Superior temporal gyrus (tissue), 1 donor: ENCODE measurements around the gene MACF1.
A peak's percentile ranks its signal among the peaks of the same experiment; 100 is the strongest.

Experiments used
- DNase-seq: peaks from one replicate; pipeline ENCODE4 v3.0.0-alpha.2; 2016; ENCODE audit errors: extremely low spot score

MACF1 gene

GRCh38 chr1:39266792-39267191, 62.3 kb downstream of the MACF1 start:
- no peak for DNase-seq

DNA sequence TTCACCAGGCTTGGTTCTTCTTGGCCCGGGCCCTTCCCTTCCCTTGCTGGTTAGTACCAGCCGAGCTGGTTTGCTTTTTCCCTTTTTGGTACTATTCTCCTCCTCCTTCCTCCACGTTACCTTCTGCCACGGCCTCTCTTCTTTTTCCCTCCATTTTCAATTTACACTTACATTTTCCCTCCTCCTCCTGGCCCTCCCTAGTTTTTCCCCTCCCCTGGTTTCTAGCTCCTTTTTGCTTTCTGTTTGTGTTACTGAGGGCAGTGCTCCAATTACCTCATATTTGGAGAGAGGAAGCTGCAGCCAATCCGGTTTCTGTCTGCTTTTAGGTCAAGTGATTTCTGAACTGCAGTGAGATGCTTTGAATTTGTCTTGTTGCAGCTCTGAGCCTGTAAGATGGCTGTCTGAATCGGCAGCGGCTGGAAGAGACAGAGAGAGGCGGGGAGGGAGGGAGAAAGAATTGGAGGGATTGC, 63.7 kb downstream of the MACF1 start:
- peak; percentile 85 for DNase-seq

GRCh38 chr1:39268906-39269305, 64.4 kb downstream of the MACF1 start:
- peak; percentile 55 for DNase-seq

- peak; percentile 53 for DNase-seq
Observed at GRCh38 chr1:39269349-39269748, 64.9 kb downstream of the MACF1 start.

GRCh38 chr1:39269791-39270342, 65.4 kb downstream of the MACF1 start:
- peak; percentile 69 for DNase-seq

DNA sequence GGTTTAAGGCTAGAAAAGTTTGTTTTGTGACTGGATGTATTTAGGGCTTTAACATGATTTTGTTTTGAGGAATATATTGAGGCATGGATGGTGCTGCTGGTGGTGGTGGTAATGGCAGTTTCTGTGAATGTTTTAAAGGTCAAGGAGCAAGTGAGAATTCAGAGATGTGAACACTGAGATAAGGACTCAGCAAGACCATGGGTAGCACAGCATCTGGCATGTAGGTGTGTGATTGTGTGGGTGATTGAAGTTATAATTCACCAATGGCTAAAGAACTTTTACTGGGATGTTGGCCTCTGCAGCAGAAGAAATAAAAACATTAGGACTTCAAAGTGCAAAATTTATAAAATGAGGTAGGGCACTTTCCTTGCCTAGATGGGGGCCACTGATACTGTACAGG, 65.9 kb downstream of the MACF1 start:
- no peak for DNase-seq

GRCh38 chr1:39272027-39272797, 67.7 kb downstream of the MACF1 start:
- peak; percentile 86 for DNase-seq

DNA sequence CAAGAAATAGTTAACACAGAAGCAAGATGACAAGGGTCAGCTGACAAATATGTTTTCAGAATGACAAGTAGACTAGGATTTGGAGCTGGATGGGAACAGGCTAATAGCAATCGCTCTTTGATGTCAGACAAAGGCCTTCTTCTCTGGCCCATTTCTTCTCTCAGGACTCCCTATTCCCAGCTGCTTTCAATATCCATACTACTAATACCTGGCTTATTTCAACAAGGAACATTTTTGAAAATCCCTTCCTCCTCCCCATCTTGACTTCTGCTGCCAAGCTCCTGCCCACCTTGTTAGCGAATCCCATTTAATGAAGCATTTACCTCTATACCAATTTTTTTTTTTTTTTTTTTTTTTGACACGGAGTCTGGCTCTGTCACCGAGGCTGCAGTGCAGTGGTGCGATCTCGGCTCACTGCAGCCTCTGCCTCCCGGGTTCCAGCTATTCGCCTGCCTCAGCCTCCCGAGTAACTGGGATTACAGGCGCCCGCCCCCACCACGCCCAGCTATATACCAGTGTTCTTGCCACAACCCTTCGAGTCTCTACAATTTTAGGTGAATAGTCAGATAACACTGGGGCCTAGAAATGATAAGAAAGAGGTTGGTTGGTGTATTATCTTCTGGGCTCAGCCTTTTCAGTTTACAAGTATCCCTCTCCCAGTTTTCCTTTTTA, 68.4 kb downstream of the MACF1 start:
- DNase-seq: no peak

DNA sequence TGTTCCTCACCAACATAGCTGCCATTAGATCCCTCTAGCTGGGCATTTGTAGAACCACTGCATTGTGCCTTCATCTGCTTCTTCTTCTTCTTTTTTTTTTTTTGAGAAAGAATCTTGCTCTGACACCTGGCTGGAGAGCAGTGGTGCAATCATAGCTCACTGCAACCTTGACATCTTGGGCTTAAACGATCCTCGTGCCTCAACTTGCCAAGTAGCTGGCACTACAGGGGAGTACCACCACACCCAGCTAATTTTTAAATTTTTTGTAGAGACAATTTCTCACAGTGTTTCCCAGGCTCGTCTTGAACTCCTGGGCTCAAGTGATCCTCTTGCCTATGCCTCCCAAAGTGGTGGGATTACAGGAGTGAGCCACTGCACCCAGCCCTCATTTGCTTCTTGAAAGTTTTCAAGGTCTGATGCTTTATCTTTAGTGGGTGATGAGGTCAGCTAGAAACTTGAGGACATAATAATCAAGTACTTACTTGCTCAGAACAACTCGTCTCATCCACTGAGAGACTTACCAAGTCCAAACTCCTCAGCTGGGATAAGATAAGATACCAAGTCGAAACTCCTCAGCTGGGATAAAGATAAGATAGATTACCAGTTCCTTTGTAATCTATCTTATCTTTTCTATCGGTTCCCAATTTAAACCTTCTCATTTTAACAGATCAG, 71.5 kb downstream of the MACF1 start:
- no peak for DNase-seq

DNA sequence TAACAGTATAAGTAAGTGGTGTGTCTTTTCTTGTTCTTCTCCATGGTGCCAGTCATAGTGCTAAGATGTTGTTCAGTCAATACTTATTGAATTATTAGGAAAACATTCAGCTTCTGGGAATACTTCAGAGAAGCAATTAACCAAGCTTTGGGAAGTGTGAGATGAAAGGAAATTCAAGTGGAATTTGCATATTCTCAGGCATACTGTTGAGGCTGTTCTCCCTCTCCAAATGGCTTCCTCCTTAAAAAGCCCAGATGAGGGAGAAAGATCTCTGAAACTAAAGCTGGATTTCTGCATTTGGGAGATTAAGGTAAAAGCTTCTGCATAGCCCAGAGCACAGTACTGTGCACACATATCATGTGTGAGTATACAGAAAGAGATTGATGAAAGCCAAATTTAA, 73.4 kb downstream of the MACF1 start:
- DNase-seq: no peak

GRCh38 chr1:39282537-39283216, 78.2 kb downstream of the MACF1 start:
- DNase-seq: no peak

GRCh38 chr1:39283858-39284257, 79.4 kb downstream of the MACF1 start:
- DNase-seq: no peak

- DNase-seq: no peak
Observed at GRCh38 chr1:39287541-39287940, 83.0 kb downstream of the MACF1 start.

GRCh38 chr1:39288735-39289465, 84.4 kb downstream of the MACF1 start:
- no peak for DNase-seq

GRCh38 chr1:39292401-39292800, 87.9 kb downstream of the MACF1 start:
- no peak for DNase-seq

GRCh38 chr1:39293375-39294070, 89.0 kb downstream of the MACF1 start:
- peak; percentile 63 for DNase-seq

DNA sequence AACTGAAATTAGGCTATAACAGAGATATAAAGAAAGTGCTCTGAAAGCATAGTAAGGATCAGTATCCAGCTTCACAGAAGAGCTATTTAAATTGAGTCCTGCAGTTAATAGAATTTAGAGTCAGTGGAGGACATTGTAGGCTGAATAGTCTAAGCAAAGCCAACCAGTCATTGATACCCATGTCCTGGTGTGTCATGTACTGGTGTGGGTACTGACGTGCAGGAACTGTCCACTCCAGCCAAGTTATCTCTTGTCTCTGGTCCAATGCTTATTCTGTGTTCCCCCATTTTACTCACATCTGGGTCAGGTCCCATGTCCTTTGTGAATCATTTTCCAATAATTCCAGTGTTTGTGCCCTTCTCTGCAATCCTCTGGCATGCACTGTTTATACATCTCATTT, 90.0 kb downstream of the MACF1 start:
- DNase-seq: no peak

DNA sequence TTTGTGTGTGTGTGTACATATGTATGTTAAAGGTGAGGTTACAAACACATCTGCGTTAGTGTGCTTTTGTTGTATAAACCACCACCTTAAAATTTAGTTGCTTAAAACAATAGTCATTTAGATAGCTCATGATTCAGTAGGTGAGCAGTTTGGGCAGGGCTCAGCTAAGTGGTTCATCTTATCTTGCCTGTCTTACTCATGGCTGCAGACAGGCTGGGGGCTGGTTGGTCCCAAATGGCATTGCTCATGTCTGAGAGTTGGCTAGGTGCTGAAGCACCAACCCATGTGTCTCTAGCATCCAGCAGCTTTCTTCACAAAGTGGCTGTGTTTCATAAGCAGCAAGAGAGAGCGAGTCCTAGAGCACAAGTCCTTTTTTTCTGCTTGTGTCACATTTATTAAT, 91.4 kb downstream of the MACF1 start:
- no peak for DNase-seq

DNA sequence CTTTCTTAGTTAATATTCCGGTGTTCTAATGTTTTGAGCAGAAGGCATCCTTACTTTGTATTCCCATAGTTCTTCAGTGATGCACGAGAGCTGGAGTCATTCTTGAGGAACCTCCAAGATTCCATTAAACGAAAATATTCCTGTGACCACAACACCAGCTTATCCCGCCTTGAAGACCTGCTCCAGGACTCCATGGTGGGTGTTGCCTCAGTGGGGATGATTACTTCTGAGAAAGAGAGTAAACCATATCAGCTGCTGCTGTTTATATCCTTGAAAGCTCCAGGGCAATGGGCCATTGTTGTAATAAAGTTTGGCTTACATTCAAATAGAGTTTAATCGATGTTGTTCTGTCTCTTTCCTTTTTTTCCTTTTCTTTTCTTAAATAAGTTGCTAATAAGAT, 93.1 kb downstream of the MACF1 start:
- no peak for DNase-seq

- DNase-seq: no peak
Observed at GRCh38 chr1:39301606-39302005, 97.1 kb downstream of the MACF1 start.

- no peak for DNase-seq
Observed at GRCh38 chr1:39305555-39305954, 101.1 kb downstream of the MACF1 start.
